Fibroblast of the conjunctiva (primary cell): ENCODE measurements around the gene HEATR5A.
"Not testable (repeated sequence)": the region's sequence is repeated elsewhere in the genome, so short reads cannot be mapped to it uniquely, and the experiment has no call there.

Experiments used
- DNase-seq: peaks from one replicate; pipeline ENCODE4 v3.0.0-alpha.2; 2010; ENCODE audit warnings: low read depth

Gene HEATR5A

DNA sequence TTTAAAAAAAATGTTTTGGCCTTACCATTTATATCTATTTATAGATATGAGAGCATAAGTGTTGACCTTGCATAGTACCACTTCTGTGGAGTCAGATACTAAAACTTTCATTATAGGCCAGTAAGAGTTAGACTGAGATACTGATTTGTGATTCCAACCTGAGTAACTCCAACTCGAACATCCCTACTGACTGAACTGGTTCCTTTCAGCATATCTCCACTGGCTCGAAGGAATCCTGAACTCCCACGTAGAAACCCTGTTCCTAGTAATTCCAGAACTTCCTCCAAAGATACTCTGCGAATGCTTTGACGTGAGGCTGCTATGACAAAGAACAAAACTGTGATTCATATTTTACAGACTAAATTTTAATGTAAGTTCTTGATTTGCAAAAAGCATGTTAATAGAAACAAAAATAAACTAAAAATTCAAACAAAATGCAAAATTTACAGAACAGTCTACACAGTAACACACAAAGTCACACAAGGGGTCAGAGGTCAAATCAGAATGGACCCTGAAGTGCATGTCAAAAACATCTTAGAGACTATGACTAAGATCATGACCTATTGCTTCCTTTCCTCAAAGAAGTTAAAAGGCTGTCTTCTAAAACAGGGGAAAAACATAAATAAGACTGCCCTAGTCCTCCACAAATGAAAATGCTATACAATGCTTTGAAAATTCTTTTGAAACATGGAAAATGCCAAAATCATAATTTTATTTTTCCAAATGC is 31.5 kb downstream of the HEATR5A start:
- DNase-seq: no peak

GRCh38 chr14:31387091-31387490 is 33.3 kb downstream of the HEATR5A start:
- DNase-seq: no peak

GRCh38 chr14:31386271-31386670 is 34.1 kb downstream of the HEATR5A start:
- DNase-seq: no peak

DNA sequence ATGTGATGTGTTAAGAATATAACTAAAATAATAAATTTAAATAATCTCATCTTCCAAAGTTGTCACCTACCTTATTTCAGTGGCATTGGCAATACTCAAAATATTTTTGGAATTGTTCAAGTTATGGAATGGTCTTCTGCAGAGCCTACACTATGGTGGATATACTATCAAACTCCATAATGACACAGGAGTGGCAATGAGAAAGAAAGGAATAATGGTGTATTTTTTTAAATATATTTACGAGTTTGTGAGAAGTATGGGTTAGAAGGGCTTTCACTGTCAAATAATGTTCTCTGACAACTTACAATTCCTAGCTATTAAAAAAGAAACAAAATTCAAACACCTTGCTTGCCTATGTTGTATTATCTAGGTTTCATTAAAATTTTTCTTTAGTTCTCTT is 38.1 kb downstream of the HEATR5A start:
- DNase-seq: no peak

GRCh38 chr14:31380106-31380505 is 40.2 kb downstream of the HEATR5A start:
- no peak for DNase-seq

GRCh38 chr14:31379125-31379947 is 41.0 kb downstream of the HEATR5A start:
- not testable (repeated sequence) for DNase-seq

GRCh38 chr14:31377433-31377832 is 42.9 kb downstream of the HEATR5A start:
- no peak for DNase-seq

DNA sequence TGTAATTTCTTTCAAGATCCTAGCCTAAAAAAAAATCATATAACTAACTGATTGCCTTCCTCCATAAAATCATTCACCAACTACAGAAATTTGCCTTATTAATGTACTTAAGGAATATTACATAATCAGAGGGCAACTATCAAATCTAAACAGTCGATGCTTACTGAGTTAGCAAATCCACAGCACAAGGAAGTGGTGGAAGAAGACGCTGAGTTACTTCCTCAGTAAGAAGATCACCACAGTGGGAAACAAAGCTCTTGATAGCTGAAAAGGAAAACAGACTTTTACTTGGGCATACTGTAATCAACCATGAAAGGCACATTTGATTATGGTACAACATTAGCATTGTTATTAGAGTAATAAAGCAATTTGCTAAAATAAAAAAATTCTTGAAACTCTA is 48.7 kb downstream of the HEATR5A start:
- DNase-seq: no peak

- DNase-seq: no peak
Measured at GRCh38 chr14:31363331-31364073, 56.8 kb downstream of the HEATR5A start.

GRCh38 chr14:31362746-31363145 is 57.6 kb downstream of the HEATR5A start:
- no peak for DNase-seq

DNA sequence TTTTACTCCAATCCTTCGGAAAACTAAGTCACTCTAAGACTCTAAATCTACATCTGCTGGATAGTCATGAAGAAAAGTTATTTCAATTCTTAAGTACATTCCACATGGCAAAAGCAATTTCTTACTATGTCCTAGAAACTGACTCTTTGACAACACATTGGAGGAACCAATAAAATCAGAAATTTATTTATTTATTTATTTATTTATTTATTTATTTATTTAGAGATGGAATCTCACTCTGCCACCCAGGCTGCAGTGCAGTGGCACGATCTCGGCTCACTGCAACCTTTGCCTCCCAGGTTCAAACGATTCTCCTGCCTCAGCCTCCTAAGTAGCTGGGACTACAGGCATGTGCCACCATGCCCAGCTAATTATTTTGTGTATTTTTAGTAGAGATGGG is 58.6 kb downstream of the HEATR5A start:
- not testable (repeated sequence) for DNase-seq

DNA sequence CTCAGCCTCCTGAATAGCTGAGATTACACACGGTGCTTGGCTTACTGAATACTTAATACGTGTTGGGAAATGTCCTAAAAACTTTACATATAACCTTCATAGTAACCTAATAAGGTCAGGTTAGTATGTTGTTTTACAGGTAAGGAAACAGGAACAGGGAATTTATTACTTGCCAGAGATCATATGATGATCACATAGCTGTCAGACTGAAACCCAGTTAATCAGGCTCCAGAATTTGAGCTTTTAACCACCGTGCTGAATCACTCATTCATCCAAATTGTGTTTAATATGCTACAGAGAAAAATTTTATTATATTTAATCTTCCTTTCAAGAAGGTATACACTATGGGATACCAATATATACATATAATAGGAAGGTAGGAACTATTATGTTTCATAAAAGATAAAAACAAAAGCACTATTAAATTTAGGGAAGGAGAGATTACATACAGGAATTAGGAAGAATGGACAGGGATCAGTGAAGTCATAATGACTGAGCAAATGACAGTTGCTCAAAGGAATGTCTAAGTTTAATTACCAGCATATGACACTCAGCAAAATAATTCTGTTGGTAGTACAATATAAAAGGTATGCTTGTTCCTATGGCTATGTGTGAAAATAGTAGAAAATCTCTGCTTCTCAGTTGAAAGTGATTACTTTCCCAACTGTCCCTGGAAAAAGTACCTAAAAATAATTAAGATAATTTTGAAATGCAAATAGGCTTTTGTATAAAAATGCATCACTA is 59.3 kb downstream of the HEATR5A start:
- no peak for DNase-seq

DNA sequence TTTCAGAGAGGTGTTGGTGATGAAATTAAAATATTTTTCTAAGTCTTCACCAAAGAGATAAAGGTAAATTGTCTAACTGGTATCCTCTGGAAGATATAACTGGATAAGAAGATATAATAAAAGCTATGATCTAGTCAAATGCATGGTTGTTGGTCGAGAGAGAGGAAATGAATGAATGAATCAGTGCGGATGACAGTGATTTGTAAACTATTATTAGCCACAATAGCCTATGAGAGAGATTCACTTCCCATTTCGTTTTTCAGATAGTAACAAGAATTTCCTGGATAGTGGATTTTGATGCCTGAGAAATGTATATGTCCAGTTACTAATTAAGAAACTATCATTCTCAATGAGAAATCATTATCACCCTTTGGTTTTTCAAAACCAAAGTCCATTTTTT is 63.1 kb downstream of the HEATR5A start:
- DNase-seq: no peak

DNA sequence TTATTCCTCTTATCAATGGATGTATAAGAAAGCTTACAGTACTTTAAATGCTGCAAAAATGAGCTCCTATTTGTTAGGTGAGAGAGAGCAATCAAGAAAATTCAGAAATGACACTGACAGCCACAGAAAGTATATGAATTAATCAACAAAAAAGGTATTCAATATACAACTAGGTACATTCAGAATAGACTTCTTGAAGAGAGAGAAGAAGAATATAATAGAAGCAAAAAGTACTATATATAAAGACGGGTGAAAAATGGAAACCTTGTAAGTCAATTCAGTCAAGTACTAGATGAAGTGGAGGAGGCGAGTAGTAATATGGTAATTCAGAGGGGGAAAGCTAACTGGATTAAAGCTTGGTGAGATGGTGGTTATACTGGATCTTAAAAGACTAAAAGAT is 74.3 kb downstream of the HEATR5A start:
- no peak for DNase-seq

DNA sequence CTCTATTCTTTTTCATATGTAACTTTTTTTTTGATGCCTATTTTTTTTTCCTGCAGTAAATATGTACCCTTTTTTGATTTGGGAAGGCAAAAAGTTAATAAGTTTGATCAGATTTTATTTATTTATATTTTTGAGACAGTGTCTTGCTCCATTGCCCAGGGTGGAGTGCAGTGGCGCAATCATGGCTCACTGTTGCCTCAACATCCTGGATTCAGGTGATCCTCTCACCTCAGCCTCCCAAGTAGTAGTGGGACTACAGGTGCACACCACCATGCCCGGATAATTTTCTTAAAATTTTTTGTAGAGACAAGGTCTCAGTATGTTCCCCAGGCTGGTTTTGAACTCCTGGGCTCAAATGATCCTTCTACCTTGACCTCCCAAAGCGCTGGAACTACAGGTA is 79.1 kb downstream of the HEATR5A start:
- DNase-seq: no peak

DNA sequence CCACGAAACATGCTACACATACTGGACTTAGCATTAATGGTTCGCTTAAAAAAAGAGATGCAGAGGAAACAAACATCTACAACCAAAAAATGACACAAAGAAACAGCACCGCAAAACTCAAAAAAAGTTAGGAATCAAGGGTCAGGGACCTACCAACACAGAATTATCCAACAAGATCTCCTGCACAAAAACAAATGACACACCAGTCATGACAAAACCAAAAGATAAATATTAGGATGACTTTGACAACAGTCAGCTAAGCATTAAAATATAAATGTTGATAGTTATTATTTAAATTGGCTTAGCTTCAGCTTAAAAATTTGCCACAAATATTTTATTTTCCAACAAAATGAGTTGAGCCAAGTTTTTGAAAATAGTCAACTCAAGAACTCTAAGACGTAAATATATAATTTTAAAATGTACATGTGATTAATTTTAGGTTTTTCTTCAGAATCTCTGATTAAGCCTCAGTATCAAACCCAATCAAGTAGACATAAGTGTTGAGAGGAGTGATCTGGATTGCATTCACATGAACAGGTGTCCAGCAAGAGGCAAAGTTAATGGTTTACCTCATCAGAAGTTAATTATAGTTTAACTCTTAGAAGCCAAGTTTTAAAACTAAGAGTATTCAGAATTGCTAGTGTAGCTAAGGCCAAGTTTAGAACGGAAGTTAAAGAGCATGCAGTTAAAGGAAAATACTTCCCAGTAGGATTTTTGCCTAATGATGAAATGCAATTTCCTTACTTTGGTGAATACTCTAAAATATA is 79.9 kb downstream of the HEATR5A start:
- DNase-seq: no peak

- no peak for DNase-seq
Measured at GRCh38 chr14:31339743-31340142, 80.6 kb downstream of the HEATR5A start.

DNA sequence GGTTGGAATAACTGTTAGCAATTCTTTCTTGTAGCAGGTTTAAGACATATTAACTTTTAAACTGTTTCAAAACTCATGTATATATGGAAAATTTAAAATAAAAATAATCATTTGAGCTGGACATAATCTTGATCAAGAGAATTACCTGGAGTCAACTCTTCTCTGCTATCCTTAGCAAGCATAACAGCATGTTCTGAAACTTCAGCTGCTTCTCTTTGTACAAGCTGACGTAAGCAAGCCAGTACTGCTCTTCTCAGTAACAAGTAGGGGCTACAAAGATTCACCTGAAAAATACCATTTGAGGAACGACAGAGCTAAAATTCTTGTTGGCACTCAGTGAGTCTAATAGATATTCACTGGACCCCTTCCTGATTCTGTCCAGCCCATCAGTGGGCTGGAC is 83.0 kb downstream of the HEATR5A start:
- no peak for DNase-seq

GRCh38 chr14:31336646-31337045 is 83.7 kb downstream of the HEATR5A start:
- peak; percentile 40 for DNase-seq

GRCh38 chr14:31331395-31331794 is 89.0 kb downstream of the HEATR5A start:
- DNase-seq: not testable (repeated sequence)

- DNase-seq: not testable (repeated sequence)
Measured at GRCh38 chr14:31329876-31330521, 90.4 kb downstream of the HEATR5A start.
